Hippocampal formation (tissue), 2 donors: ENCODE data around the gene VRTN.

ENCODE experiments used
- DNase-seq, 2 donors: peaks; one replicate each; lab custom pipeline; 2025; lab: John Stamatoyannopoulos, UW

The VRTN gene

DNA sequence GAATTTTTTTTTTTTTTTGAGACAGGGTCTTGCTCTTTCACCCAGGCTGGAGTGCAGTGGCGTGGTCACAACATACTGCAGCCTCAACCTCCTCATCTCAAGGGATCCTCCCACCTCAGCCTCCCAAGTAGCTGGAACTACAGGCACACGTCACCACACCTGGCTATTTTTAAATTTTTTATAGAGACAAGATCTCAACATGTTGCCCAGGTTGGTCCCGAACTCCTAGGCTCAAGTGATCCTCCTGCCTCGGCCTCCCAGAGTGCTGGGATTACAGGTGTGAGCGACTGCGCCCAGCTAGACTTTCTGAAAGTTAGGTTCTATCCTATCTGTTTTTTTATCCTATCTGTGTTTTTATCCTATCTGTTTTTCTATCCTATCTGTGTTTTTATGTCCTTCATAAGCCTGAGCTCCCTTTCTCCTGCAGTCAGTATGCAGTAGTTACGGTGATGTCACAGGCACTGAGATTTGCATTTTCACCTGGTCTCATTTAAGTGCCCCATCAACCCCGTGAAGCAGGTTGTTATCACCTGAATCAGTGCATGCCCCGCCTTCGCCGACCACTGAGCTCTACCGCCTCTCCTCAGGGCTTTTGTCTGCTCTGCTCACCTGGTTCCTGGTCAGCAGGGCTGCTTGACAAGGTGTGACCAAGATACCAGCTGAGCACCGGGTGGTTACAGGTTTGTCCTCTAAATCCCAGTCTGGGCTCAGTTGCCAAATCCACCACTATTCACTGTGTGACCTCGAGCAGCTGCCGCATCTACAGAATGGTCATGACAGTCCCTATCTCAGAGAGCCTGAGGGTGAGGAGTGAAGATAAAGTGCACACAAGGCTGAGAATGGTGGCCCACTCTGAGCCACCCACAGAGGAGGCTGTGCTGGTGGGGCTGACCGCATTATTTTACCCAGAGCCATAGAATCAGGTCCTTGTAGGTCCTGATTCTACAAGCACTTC is 44.6 kb downstream of the VRTN start:
- no peak for DNase-seq

DNA sequence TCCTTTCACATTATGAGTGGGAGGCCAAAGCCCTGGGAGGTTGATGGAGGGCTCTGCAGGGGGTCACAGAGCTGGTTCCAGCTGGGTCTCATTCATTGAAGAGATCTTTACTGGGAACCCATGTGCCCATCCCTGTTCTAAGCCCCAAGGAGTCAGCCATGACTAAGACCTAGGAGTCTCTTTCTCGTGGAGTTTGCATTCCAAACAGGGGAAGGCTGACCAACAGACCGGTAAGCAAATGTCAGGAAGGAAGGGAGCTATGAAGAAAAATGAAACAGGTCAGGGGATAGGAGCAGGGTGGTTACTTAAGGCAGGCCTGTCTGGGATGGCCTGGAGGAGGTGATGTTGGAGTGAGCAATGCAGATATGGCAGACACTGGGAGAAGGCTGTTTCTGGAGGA is 46.3 kb downstream of the VRTN start:
- DNase-seq: no peak

DNA sequence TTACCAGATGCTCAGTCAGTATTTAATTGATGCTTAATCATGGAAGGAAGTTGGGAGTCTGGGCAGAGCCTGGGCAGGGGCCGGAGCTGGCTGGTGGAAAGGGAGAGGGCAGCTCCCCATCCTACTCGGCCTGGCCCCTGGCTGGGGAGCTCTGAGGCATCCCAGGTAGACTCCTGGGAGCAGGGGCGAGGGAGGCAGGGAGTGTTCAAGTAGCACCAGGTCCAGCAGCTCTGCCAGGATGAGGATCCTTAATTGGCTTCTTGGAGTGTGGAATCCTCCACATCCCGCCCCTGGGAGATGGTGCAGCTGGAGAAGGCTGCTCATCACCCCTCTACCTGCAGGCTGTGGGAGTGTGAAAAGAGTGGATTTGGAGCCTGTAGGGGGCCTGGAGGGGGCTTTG is 46.8 kb downstream of the VRTN start:
- DNase-seq: no peak

DNA sequence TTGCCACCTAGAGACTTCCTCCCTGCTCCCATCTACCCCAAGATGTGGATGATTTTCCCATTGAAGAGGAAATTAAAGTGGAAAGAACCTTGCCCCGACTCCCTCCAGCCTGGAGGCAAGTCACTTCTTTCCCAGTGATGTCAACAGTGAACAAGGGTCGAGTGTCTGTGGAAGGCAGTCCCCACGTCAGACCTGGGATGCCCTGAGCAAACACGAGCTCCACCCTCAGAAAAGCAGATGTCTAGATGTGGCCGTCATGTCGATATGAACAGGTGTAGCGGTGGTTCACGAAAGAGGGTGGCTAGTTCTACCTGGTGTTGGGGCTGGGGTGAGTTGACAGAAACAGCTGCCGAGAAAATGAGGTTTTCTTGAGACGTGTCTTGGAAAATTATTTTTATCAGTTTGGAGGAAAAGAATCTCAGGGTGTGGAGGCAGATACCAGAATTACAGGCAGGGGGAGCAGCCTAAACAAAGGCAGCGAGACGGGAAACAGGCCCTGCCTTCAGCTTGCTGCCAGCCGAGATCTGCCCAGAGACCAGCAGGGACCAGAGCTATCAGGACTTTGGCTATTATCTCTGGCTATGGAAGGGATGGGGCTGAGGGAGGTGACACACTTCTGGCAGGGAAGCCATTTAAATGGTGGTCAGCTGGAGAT is 51.9 kb downstream of the VRTN start:
- no peak for DNase-seq

DNA sequence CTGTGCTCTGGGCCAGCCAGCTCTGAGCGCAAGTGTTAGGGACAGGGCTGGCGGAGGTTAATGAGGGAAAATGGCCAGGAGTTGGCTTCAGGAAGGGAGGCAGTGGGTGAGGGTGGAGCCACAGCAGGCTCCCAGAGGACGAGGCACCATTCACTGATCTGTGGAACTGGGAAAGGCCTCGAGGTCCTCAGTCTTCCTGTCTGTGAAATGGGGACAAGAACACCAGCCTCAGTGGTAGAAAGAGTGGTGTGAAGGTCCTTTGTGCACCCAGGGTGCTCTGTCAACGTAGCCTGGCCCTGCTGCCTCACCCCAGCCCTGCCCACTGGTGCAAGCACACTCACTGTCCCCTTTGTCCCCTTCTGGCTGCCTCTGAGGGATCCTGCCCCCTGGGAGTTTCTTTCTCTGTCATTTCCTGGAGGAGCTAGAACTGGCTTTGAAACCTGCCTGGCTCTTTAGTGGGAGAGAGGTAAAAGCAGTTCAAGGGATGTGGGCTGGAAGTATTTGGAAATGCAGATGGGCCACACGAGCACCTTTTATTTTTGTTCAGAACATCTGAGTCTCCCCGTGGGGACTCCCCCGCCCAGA is 52.7 kb downstream of the VRTN start:
- DNase-seq: no peak

DNA sequence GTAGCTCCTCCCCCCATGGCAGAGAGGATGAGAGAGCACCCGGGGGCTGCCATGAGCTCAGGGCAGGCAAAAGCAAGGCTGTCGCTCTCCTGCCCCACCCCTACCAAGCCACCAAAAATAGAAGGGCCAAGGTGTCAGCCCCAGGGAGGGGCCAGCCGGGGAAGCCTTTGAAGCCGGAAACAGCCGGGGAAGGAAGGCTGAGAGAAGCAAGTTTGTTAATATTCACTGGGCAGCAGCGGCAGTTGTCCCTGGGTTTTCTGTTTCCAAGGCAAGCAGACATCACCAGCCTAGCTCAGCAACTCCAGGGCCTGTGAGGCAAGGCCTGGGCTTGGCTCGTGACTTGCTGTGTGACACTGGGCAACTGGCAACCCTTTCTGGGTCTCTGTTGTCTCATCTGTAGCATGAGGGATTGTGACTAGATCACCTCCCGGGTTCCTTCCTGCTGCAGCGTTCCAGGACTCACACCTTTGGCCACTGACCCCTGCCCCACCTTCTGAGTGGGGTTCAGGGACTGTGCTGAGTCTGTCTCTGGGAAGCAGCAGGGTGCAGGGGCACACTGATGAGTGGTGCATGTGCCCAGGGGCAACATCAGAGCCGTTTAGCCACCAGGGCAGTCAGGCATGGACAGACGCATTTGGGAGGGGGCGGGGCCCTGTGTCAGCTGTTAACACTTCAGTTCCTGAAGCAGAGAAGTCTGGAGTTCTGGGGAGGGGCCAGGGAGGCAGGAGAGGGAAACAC is 53.4 kb downstream of the VRTN start:
- DNase-seq: no peak

DNA sequence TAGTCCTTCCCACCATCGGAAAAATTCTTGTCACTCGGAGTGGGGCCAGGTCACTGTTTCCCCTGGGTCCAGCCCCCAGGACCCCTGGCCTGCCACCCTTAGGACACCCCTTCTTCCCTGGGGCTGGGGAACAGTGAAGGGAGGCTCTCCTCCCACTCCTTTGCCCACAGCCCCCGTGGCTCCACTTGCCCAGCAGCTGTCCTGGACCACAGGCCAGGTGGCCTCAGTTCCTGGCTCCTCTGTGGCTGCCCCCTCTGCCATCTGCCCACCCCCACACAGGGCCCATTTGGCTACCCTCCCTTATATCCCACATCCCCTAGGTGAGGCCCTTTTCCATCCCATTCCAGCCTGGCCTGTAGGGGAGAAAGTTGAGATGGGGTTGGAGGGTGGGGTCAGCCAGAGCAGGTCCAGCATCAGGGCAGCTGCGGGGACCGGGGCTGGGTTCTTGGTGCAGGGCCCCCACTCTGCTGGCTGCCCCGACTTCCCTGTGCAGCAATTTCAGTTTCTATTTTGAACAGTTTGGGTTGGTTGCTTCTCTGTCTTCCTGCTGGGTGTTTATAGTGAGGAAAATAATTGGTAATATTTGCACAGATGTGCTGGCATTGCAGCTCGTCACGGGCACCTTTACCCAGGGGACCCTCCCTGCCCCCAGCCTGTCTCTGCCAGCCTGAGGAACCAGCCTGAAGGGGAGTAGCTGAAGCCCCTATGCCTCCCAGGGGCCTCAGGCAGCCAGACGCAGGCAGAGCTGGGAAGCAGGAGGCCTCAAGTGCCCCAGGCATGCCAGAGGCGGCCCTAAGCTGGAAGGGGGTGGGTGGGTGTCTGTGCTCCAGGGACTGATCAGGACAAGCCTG is 54.4 kb downstream of the VRTN start:
- DNase-seq: no peak

DNA sequence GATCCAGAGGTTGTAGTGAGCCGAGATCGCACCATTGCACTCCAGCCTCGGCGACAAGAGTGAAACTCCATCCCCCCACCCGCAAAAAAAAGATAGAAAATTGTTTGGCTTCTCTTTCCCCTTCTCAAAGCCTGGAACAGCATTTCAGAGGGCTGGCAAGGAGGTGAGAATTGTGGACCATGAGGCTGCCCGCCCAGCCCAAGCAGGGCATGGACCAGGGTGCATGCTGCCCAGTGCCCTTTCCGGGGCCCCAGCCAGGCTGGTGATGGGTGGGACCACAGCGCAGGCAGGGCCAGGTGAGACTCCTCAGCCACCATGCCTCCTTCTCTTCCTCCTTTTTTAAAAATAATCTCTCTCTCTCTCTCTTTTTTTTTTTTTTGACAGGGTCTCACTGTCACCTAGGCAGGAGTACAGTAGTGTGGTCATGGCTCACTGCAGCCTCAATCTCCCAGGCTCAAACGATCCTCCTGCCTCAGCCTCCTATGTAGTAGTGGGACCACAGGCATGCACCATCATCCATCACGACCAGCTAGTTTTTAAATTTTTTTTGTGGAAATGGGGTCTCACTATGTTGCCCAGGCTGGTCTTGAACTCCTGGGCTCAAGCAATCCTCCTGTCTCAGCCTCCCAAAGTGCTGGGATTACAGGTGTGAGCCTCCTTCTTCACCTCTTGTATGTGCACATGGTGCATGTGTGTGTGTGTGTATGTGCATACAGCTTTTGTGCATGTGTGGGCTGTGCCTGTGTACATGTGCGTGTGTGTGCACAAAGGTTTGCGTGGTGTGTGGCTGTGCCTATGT is 55.5 kb downstream of the VRTN start:
- no peak for DNase-seq

DNA sequence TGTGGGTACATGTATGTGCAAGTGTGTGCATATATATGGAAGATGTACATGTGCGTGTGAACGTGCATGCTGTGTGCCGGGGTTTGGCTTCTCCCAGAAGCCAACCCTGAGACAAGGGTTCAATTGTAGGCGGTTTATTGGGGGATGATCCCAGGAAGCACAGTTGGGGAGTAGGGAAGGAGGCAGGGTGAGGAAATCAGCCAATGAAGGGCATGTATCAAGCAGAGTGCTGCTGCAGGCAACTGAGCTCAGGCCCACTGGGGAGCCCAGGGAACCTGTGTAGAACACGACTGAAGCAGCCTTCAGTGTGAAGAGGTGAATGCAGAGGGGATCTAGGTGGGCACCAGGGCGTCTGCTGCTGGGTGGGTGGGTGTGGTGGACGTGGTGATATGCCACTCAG is 56.2 kb downstream of the VRTN start:
- no peak for DNase-seq

DNA sequence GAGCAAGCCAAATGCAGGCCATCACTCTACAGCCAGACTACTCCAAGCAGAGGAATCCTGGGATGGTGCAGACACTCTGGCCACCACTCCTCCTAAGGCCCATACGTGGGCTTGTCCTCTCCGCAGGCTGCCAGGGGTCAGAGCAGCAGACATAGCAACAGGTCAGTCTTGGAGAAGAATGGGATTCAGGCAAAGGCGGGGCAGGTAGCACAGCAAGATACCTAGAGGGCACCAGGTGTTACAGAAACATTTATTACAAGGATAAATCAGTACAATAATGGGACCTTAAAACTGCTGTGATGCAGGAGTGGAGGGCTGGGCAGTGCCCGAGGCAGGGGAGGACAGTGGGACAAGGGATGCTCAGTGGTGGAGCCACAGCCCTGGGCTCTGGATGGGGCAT is 57.4 kb downstream of the VRTN start:
- DNase-seq: no peak

DNA sequence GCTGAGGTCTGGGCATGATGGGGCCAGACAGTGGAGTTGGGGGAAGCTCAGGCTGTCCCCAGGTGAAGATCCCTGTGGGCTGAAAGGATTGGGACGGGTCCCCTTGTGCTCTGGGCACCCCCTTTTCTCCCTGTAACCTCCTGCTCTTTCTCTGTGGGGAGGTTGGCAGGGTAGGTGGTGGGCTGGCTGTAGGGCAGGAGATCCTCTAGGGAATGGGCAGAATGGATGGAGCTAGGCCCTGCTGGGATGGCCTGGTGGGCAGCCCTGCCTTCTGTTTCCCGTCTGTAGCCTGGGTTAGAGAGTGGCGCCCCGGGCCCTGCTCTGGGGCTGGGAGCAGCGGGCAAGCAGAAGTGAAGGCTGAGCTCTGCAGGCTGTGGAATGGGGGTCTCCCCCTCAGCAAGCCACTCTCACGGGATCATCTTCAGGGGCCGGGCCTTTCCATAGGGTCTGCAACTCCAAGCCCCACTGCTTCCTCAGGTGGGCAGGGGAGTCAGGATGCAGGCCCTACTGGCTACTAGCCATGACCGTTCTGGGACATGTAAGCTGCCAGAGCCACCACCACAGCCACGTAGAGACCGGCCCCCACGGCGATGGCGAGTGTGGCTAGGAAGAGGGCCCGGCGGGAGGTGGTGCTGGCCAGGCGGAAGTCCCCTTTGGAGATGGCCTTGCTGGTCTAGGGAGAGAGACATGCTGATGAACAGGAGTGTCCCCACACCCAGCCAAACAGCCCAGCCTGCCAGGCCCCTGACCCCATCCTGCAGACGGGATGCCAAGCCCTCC is 58.9 kb downstream of the VRTN start:
- no peak for DNase-seq

DNA sequence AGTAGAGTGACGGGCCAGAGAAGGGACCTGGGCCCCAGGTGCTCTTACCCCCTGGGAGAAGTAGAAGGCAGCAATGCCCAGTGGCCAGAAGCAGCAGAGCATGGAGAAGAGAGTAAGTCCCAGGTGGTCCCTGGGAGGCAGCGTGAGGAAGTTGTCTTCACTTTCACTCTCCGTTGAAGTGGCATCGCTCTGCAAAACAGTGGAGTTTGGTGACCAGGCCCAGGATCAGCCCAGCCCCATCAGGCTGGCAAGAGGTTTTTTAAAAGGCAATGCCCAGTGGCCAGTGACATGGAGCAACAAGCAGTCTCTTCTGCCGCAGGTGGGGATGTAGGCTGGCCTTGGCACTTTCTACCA is 59.5 kb downstream of the VRTN start:
- DNase-seq: no peak

DNA sequence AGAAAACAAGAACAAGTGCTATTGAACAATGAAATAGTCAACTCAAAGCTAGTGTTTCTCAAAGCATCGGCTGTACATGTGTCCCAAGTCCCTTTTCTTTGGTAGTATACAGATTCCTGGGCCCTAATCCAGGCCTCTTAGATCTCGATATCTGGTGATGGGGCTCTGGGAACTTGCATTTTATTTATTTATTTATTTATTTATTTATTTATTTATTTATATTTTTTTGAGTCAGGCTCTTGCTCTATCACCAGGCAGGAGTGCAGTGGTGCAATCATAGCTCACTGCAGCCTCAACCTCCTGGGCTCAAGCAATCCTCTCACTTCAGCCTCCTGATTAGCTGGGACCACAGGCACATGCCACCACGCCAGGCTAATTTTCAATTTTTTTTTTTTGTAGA is 60.6 kb downstream of the VRTN start:
- DNase-seq: no peak

DNA sequence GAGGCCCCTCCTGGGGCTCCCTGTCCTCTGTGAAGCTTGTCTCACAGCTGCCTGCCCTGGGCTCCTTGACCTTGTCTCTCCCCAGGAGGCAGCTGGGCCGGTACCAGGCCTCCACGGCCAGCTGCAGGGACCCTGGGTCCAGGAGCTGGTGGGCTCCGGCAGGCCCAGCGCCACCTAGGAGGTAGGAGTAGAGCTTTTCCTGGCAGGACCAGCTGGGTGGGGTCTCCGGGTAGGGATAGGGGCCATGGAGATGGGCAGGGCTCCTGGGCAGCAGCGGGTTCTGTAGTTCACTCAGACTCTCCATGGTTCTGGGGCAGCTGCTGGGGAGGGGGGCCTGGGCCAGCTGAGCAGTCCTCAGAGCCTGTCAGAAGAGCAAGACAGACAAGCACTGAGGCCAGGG is 61.2 kb downstream of the VRTN start:
- DNase-seq: no peak
